D721Med (cell line): ENCODE results near the gene XKR3.
"Not testable (repeated sequence)": the region's sequence is repeated elsewhere in the genome, so short reads cannot be mapped to it uniquely, and the experiment has no call there.

ENCODE experiments used
- DNase-seq: peaks from one replicate; pipeline ENCODE4 v3.0.0; 2011; ENCODE audit warnings: low spot score; ENCODE audit not compliant: insufficient read length
- FAIRE-seq: peaks from 2 replicates; lab custom pipeline; 2011; peaks lifted over from hg19 to GRCh38; lab: Jason Lieb, UNC
- TF ChIP-seq, protein P1 (sequence below): IDR thresholded peaks from 2 replicates; pipeline ENCODE4 v1.5.1; 2012; ENCODE audit warnings: mild to moderate bottlenecking, control low read depth; ENCODE audit not compliant: insufficient read depth; ENCODE audit errors: missing control alignments

The XKR3 gene

DNA sequence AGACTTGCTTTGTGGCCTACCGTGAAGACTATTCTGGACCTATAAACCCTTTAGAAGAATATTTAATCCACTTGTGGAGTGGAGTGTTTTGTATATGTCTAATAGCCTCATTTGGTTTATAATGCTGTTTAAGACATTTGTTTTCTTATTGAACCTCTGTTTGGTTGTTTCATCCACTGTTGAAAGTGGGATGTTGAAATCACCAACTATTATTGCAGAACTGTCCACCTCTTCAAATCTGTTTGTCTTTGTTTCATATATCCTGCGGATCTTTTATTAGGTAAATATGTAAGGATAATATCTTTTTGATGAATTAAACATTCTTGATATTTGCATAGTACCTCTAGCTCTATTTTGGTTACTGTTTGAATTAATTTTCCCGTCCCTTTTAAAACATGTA lies 49.1 kb downstream of the XKR3 start:
- TF ChIP-seq, protein P1, sequence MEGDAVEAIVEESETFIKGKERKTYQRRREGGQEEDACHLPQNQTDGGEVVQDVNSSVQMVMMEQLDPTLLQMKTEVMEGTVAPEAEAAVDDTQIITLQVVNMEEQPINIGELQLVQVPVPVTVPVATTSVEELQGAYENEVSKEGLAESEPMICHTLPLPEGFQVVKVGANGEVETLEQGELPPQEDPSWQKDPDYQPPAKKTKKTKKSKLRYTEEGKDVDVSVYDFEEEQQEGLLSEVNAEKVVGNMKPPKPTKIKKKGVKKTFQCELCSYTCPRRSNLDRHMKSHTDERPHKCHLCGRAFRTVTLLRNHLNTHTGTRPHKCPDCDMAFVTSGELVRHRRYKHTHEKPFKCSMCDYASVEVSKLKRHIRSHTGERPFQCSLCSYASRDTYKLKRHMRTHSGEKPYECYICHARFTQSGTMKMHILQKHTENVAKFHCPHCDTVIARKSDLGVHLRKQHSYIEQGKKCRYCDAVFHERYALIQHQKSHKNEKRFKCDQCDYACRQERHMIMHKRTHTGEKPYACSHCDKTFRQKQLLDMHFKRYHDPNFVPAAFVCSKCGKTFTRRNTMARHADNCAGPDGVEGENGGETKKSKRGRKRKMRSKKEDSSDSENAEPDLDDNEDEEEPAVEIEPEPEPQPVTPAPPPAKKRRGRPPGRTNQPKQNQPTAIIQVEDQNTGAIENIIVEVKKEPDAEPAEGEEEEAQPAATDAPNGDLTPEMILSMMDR = no peak
- no peak for FAIRE-seq
- no peak for DNase-seq

DNA sequence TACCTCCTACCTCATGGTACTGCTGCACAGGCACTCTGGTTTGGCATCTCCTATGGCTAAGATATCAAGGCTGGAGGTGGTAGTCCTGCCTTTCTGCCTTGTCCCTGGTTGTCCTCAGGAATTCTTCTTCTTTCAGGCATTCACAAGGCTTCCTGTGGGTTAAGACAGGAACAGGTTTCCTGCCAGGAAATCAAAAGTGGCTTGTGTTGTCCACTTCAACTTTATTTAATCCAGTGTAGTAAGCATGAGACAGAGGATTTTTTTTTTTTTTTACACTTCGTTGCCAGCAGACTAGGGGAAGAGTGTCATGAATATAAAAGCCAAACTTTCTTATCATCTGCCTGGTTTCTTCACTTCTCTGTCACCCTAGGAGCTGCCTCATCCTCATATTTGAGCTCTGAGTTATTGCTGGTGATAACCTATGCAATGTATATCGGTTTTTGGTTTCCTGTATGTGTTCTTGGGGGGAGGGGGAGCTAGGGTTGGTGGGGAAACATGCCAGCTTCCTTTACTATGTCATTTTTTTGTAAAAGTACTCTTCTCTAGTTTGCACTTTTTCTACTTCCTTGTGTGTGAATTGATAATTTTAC lies 50.2 kb downstream of the XKR3 start:
- no peak for FAIRE-seq
- no peak for DNase-seq
- TF ChIP-seq, protein P1 = no peak

DNA sequence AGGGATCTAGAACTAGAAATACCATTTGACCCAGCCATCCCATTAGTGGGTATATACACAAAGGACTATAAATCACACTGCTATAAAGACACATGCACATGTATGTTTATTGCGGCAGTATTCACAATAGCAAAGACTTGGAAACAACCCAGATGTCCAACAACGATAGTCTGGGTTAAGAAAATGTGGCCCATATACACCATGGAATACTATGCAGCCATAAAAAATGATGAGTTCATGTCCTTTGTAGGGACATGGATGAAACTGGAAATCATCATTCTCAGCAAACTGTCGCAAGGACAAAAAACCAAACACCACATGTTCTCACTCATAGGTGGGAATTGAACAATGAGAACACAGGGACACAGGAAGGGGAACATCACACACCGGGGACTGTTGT lies 53.6 kb downstream of the XKR3 start:
- not testable (repeated sequence) for DNase-seq, FAIRE-seq

DNA sequence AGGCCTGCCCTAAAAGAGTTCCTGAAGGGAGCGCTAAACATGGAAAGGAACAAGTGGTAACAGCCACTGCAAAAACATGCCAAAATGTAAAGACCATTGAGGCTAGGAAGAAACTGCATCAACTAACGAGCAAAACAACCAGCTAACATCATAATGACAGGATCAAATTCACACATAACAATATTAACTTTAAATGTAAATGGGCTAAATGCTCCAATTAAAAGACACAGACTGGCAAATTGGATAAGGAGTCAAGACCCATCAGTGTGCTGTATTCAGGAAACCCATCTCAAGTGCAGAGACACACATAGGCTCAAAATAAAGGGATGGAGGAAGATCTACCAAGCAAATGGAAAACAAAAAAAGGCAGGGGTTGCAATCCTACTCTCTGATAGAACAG lies 57.3 kb downstream of the XKR3 start:
- DNase-seq, FAIRE-seq: not testable (repeated sequence)

DNA sequence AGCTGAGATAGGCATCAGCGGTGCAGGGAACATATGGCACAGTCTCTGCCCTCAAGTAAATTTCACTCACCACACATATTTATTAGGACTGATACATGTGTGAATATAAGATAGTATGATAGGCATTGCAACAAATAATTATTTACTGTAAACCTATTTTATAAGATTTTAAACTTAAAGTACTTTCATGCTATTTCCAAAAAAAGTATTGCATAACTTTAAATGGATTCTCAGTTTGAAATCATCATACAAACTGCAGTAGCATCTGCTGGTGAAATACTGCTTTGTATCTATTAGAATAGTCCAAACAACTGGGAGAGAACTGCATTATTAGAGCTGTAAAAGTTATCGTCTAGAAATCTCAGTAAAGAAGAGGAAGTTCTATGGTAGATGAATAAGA lies 63.0 kb downstream of the XKR3 start:
- DNase-seq, FAIRE-seq: not testable (repeated sequence)

DNA sequence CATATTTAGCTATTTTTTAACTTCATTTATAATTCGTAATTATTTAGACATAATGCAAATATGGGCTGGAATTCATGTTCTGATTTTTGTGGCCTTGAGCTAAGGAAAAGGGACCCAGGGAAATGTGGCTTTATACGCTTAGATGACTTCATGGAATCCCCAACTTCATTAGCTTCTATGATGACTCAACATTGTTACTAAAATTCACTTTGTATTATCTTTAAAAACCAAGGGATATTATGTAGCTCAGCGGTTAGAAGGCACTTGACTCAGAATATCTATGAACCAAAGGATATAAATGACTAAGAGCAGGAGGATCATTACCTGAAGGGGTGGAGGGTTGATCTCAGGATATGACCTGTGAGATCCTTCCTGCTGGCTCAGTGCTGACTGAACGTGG lies 64.8 kb downstream of the XKR3 start:
- not testable (repeated sequence) for FAIRE-seq, DNase-seq

DNA sequence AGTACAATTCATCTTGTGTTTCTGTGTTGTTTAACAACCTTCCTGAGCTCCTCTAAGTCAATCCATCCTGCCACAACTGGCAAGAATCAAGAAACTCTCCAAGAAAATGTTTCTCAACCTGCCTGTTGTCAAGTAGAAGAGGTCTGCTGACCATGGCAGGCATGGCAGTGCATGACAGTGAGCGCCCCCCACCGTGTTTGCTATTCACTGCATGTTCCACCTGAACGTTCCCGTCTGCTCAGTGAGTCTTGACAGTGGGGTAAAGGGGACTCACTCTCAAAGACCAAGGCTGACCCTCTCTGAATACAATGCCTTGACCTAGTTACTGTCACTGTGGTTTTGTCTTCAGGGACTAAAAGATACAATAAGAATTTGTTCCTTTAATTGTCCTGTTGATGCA lies 75.9 kb downstream of the XKR3 start:
- not testable (repeated sequence) for FAIRE-seq, DNase-seq

DNA sequence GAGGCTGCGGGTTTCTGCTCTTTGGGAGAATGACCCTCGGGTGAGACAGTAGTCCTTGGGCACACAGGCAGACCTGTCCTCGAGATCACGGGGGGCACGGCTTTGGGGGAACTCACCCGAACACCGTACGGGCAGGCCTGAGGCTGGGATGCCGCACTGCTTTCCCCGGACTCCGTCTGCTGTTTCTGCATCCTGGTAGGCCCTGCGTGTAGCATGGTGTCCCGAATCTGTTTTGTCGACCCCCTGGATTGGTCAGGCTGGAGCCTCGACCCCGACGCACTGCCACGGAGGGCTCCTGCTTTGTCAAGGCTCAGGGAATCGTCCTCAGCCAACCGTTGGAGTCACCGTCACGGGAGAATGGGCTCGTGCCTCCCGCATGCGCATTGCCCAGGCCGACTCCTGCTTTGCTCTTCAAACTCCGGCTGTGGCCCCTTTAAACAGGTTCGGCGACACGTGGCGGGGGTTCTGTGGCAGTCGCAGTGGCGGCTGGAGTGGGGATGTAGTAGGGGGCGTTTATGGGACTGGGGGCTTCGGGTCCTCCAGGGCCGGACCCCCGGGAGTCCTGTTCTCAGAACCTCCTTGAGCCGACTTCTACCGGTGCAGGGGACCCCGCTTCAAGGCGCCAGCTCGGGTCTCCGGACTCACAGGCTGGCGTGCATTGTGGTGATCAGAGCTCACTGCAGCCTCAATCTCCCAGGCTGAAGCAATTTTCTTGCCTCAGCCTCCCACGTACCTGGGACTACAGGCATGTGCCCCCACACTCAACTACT lies 76.9 kb downstream of the XKR3 start:
- DNase-seq, FAIRE-seq: not testable (repeated sequence)

DNA sequence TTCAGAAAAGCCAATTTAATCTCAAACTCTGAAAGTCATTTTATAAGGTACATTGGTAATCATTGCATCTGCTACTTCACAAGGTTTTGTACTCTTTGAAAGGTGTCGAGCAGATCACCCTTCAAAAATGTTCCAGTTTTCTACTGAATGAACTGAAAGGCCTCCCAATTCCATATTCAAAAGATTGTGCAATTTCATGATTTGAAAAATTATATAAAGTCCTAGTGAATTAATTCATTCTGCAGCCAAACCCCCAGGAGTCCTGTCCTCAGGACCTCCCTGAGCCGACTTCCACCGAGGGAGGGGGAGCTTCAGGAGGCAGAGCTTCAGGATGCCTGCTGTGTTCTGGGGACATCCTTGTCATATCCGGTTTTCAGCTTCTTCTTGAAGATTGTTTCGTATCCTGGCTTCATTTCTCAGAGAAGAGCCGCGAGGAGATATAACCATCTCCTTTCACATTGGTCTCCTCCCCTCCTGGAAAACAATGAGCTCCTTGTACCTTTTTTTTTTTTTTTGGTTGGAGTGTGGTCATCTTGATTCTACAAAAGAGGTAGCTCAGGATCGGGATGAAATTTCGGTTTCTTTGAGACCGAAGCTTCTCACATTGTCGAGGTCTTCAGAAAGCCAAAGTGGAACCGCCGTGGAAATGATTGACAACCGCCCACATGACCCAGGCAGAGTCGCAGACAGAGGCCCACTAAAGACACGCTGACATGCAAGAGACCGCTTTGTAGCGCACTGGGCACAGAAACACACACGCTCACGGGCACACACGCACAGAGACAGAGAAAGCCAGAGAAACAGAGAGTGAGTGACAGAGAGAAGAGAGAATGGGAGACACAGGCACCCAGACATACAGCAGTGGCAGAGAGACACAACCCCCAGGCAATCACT lies 77.7 kb downstream of the XKR3 start:
- not testable (repeated sequence) for FAIRE-seq

DNA sequence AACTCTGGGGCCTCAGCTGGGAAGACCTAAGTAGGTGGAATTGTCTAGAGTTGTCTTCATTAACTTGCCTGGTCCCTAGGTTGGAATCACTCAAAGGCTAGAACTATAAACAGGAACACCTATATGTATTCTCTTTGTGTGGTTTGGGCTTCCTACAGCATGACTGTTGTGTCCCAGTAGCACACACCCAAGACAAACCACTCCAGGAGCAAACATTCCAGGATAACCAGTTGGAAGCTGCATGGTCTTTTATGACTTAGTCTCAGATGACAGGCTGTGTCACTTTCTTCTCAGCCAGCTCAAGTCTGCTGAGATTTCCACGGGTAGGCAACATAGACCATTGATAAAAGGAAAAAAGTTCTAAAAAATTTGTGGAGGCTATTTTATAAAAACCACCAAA lies 90.9 kb downstream of the XKR3 start:
- DNase-seq, FAIRE-seq: not testable (repeated sequence)

More for the DNA sequence above, 77.7 kb downstream of the XKR3 start:
- DNase-seq = not testable (repeated sequence)
